ENCODE results near the gene ADORA2B.

GRCh38 chr17:15915961-15916360 is 29.0 kb upstream of the ADORA2B start:
- TF ChIP-seq, protein P1, sequence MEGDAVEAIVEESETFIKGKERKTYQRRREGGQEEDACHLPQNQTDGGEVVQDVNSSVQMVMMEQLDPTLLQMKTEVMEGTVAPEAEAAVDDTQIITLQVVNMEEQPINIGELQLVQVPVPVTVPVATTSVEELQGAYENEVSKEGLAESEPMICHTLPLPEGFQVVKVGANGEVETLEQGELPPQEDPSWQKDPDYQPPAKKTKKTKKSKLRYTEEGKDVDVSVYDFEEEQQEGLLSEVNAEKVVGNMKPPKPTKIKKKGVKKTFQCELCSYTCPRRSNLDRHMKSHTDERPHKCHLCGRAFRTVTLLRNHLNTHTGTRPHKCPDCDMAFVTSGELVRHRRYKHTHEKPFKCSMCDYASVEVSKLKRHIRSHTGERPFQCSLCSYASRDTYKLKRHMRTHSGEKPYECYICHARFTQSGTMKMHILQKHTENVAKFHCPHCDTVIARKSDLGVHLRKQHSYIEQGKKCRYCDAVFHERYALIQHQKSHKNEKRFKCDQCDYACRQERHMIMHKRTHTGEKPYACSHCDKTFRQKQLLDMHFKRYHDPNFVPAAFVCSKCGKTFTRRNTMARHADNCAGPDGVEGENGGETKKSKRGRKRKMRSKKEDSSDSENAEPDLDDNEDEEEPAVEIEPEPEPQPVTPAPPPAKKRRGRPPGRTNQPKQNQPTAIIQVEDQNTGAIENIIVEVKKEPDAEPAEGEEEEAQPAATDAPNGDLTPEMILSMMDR (IDR thresholded peaks at IDR 0.05; ENCODE audit: poor library complexity) = no peak
- no peak for TF ChIP-seq EZH2phosphoT487 (IDR thresholded peaks at IDR 0.05; ENCODE audit: low read depth, severe bottlenecking, unreplicated experiment)

Measured in hepatocyte (in vitro differentiated cells).